NCI-H748 (cell line): ENCODE data around the gene FBLN7.

Experiments
- DNase-seq: peaks from one replicate; lab custom pipeline; 2025; ENCODE audit not compliant: unreplicated experiment; lab: John Stamatoyannopoulos, UW

Gene FBLN7

GRCh38 chr2:112140205-112140802 lies 2.1 kb downstream of the FBLN7 start:
- no peak for DNase-seq

GRCh38 chr2:112140899-112141625 lies 2.9 kb downstream of the FBLN7 start:
- DNase-seq, result no peak

- DNase-seq, result peak; percentile 70
These were observed 3.4 kb downstream of the FBLN7 start for GRCh38 chr2:112141626-112142007.

- no peak for DNase-seq
These were observed 4.4 kb downstream of the FBLN7 start for GRCh38 chr2:112142525-112143078.

- no peak for DNase-seq
These were observed 5.0 kb downstream of the FBLN7 start for GRCh38 chr2:112143150-112143549.

- DNase-seq, result no peak
These were observed 6.8 kb downstream of the FBLN7 start for GRCh38 chr2:112144966-112145365.

GRCh38 chr2:112147382-112148168 lies 9.4 kb downstream of the FBLN7 start:
- no peak for DNase-seq

GRCh38 chr2:112148477-112148876 lies 10.3 kb downstream of the FBLN7 start:
- no peak for DNase-seq

GRCh38 chr2:112149194-112149593 lies 11.0 kb downstream of the FBLN7 start:
- DNase-seq, result no peak

- DNase-seq, result no peak
These were observed 11.8 kb downstream of the FBLN7 start for GRCh38 chr2:112149866-112150435.

- no peak for DNase-seq
These were observed 12.3 kb downstream of the FBLN7 start for GRCh38 chr2:112150447-112150846.

GRCh38 chr2:112150851-112151250 lies 12.7 kb downstream of the FBLN7 start:
- no peak for DNase-seq

- DNase-seq, result no peak
These were observed 13.1 kb downstream of the FBLN7 start for GRCh38 chr2:112151271-112151670.

GRCh38 chr2:112151701-112152440 lies 13.7 kb downstream of the FBLN7 start:
- no peak for DNase-seq

GRCh38 chr2:112152476-112153178 lies 14.4 kb downstream of the FBLN7 start:
- no peak for DNase-seq

- no peak for DNase-seq
These were observed 14.9 kb downstream of the FBLN7 start for GRCh38 chr2:112153179-112153490.

- no peak for DNase-seq
These were observed 15.3 kb downstream of the FBLN7 start for GRCh38 chr2:112153501-112153900.

GRCh38 chr2:112154246-112155117 lies 16.3 kb downstream of the FBLN7 start:
- no peak for DNase-seq
